Activated CD4-positive, alpha-beta T cell treated with anti-CD3 and anti-CD28 coated beads, Interleukin-2, amount 50 U/mL, for 4 hours (primary cell): ENCODE measurements around the gene B4GALT1.
"Not testable (repeated sequence)": the region's sequence is repeated elsewhere in the genome, so short reads cannot be mapped to it uniquely, and the experiment has no call there.

Experiments
- DNase-seq, 2 experiments: peaks; one replicate each; pipeline ENCODE4 v3.0.0-alpha.2; 2020

The B4GALT1 gene

GRCh38 chr9:33101104-33101951, 65.8 kb downstream of the B4GALT1 start:
- DNase-seq = no peak

GRCh38 chr9:33099754-33100153, 67.4 kb downstream of the B4GALT1 start:
- no peak for DNase-seq

GRCh38 chr9:33097192-33097591, 69.9 kb downstream of the B4GALT1 start:
- no peak for DNase-seq

- no peak for DNase-seq
Measured at GRCh38 chr9:33092634-33093033, 74.5 kb downstream of the B4GALT1 start.

GRCh38 chr9:33085672-33086071, 81.5 kb downstream of the B4GALT1 start:
- DNase-seq = not testable (repeated sequence)

- no peak for DNase-seq
Measured at GRCh38 chr9:33082538-33083326, 84.4 kb downstream of the B4GALT1 start.

GRCh38 chr9:33082128-33082527, 85.0 kb downstream of the B4GALT1 start:
- DNase-seq = no peak

- DNase-seq = peak; percentile 57 to 63
Measured at GRCh38 chr9:33081128-33081851, 85.8 kb downstream of the B4GALT1 start.

- no peak for DNase-seq
Measured at GRCh38 chr9:33080534-33080933, 86.6 kb downstream of the B4GALT1 start.

GRCh38 chr9:33076046-33077004, 90.8 kb downstream of the B4GALT1 start, which contains the start of gene SMU1:
Gene SMU1 (minus strand): TSS chr9:33076674. CDS start chr9:33076608, 66 bp downstream.
- DNase-seq = peak; percentile 91 to 94

- DNase-seq = no peak
Measured at GRCh38 chr9:33068991-33069390, 98.1 kb downstream of the B4GALT1 start.

- DNase-seq = no peak
Measured at GRCh38 chr9:33065157-33066076, 101.7 kb downstream of the B4GALT1 start.
